ENCODE results near the gene CEP295NL.

GRCh38 chr17:78950870-78951269 lies 47.9 kb upstream of the CEP295NL start:
- TF ChIP-seq FOSL2 (CRISPR knock-in tag; IDR thresholded peaks at IDR 0.05) (no peak), ZNF484 (CRISPR knock-in tag; IDR thresholded peaks at IDR 0.05; ENCODE audit: borderline replicate concordance, low read depth) (no peak), HNRNPK (IDR thresholded peaks at IDR 0.05; ENCODE audit: low read depth, low read length, poor library complexity, severe bottlenecking) (no peak), DRAP1 (CRISPR knock-in tag; IDR thresholded peaks at IDR 0.05) (no peak), GPN1 (CRISPR knock-in tag; IDR thresholded peaks at IDR 0.05; ENCODE audit: borderline replicate concordance) (no peak)
- TF ChIP-seq, protein P1, sequence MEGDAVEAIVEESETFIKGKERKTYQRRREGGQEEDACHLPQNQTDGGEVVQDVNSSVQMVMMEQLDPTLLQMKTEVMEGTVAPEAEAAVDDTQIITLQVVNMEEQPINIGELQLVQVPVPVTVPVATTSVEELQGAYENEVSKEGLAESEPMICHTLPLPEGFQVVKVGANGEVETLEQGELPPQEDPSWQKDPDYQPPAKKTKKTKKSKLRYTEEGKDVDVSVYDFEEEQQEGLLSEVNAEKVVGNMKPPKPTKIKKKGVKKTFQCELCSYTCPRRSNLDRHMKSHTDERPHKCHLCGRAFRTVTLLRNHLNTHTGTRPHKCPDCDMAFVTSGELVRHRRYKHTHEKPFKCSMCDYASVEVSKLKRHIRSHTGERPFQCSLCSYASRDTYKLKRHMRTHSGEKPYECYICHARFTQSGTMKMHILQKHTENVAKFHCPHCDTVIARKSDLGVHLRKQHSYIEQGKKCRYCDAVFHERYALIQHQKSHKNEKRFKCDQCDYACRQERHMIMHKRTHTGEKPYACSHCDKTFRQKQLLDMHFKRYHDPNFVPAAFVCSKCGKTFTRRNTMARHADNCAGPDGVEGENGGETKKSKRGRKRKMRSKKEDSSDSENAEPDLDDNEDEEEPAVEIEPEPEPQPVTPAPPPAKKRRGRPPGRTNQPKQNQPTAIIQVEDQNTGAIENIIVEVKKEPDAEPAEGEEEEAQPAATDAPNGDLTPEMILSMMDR (CRISPR knock-in tag; IDR thresholded peaks at IDR 0.05), result no peak
- TF ChIP-seq, protein P2, sequence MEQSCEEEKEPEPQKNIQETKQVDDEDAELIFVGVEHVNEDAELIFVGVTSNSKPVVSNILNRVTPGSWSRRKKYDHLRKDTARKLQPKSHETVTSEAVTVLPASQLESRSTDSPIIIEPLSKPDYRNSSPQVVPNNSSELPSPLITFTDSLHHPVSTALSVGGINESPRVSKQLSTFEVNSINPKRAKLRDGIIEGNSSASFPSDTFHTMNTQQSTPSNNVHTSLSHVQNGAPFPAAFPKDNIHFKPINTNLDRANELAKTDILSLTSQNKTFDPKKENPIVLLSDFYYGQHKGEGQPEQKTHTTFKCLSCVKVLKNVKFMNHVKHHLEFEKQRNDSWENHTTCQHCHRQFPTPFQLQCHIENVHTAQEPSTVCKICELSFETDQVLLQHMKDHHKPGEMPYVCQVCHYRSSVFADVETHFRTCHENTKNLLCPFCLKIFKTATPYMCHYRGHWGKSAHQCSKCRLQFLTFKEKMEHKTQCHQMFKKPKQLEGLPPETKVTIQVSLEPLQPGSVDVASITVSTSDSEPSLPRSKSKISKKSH (CRISPR knock-in tag; IDR thresholded peaks at IDR 0.05; ENCODE audit: borderline replicate concordance), result no peak
- TF ChIP-seq, protein P3, sequence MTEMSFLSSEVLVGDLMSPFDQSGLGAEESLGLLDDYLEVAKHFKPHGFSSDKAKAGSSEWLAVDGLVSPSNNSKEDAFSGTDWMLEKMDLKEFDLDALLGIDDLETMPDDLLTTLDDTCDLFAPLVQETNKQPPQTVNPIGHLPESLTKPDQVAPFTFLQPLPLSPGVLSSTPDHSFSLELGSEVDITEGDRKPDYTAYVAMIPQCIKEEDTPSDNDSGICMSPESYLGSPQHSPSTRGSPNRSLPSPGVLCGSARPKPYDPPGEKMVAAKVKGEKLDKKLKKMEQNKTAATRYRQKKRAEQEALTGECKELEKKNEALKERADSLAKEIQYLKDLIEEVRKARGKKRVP (CRISPR knock-in tag; IDR thresholded peaks at IDR 0.05), result no peak

All from HepG2 (cell line).